SK-N-SH (cell line): ENCODE data around the gene TMEM212. TPM values are rescaled to one million over a fixed set of nuclear protein-coding genes. Genes with fewer than 3 reads are reported as not detected.
A peak's percentile ranks its signal among the peaks of the same experiment; 100 is the strongest.

ENCODE experiments used
- CTCF ChIA-PET: fragments of 300-600, 350-600 bp; formaldehyde crosslinking; extraction: SDS; loops from one replicate; lab custom pipeline; 2021; lab: Yijun Ruan, JAX
- POLR2A ChIA-PET: fragments of 350-600 bp; sonication (Branson Sonifier 250); formaldehyde crosslinking; extraction: SDS; loops from one replicate; lab custom pipeline; 2020; ENCODE audit warnings: antibody characterized with exemption, inconsistent platforms; lab: Yijun Ruan, JAX
- DNase-seq: peaks from one replicate; pipeline ENCODE4 v3.0.0; 2012
- H2AFZ ChIP-seq: fragments of 200-600 bp; sonication (generic); 2 replicates; pipeline ENCODE4 v1.8.1; 2016; ENCODE audit warnings: antibody characterized with exemption, mild to moderate bottlenecking, low read depth
- H3F3A ChIP-seq: fragments of 200-600 bp; sonication (generic); replicated peaks from 2 replicates; pipeline ENCODE3; 2016; ENCODE audit warnings: antibody characterized with exemption, mild to moderate bottlenecking; ENCODE audit not compliant: insufficient read depth
- H3K27ac ChIP-seq, 2 experiments: fragments of 200-500 bp in 1 of 2; fragments of 200-600 bp in 1 of 2; sonication (Bioruptor generic) in 1 of 2; sonication (generic), shearing (Covaris generic) in 1 of 2; 2 replicates each; pipeline versions ENCODE4 v1.5.1 to v1.6.1; 2014 to 2016; ENCODE audit warnings: low read depth in 2 of 2, inconsistent platforms in 1 of 2, low read length in 1 of 2, mild to moderate bottlenecking in 1 of 2, mixed read lengths in 1 of 2
- H3K27me3 ChIP-seq: fragments of 200-600 bp; sonication (generic), shearing (Covaris generic); 2 replicates; pipeline ENCODE4 v1.6.1; 2016; ENCODE audit warnings: mixed run types; ENCODE audit not compliant: insufficient read depth
- H3K36me3 ChIP-seq, 2 experiments: fragments of 200-500 bp in 1 of 2; fragments of 200-600 bp in 1 of 2; sonication (Bioruptor generic) in 1 of 2; sonication (generic) in 1 of 2; replicated peaks in 1 of 2; 2 replicates each; pipeline versions ENCODE3 to v1.5.1; 2014 to 2016; ENCODE audit warnings: low read length in 1 of 2, mild to moderate bottlenecking in 1 of 2; ENCODE audit not compliant: insufficient read depth in 2 of 2, control insufficient read depth in 1 of 2
- H3K4me1 ChIP-seq, 2 experiments: fragments of 200-500 bp in 1 of 2; fragments of 200-600 bp in 1 of 2; sonication (Bioruptor generic) in 1 of 2; sonication (generic), shearing (Covaris generic) in 1 of 2; 2 replicates each; pipeline versions ENCODE4 v1.5.1 to v1.6.1; 2014 to 2016; ENCODE audit warnings: low read depth in 1 of 2, low read length in 1 of 2, mixed run types in 1 of 2; ENCODE audit not compliant: insufficient read depth in 2 of 2, control insufficient read depth in 1 of 2
- H3K4me2 ChIP-seq: fragments of 200-600 bp; sonication (generic), shearing (Covaris generic); 2 replicates; pipeline ENCODE4 v1.6.1; 2017; ENCODE audit warnings: mixed run types
- H3K4me3 ChIP-seq, 2 experiments: fragments of 200-500 bp in 1 of 2; fragments of 200-600 bp in 1 of 2; sonication (Bioruptor generic) in 1 of 2; sonication (generic), shearing (Covaris generic) in 1 of 2; 2 replicates each; pipeline versions ENCODE4 v1.5.1 to v1.8.1; 2014 to 2016; ENCODE audit warnings: low read depth in 2 of 2, inconsistent platforms in 1 of 2, low read length in 1 of 2, mild to moderate bottlenecking in 1 of 2, mixed read lengths in 1 of 2, moderate library complexity in 1 of 2
- H3K79me2 ChIP-seq: fragments of 200-600 bp; sonication (generic); 2 replicates; pipeline ENCODE4 v1.8.1; 2017; ENCODE audit warnings: mild to moderate bottlenecking; ENCODE audit not compliant: insufficient read depth
- H3K9ac ChIP-seq: fragments of 200-600 bp; sonication (generic); 2 replicates; pipeline ENCODE4 v1.6.1; 2017; ENCODE audit warnings: mixed run types
- H3K9me2 ChIP-seq: fragments of 200-600 bp; sonication (generic); 2 replicates; pipeline ENCODE4 v1.6.1; 2017; ENCODE audit warnings: mixed run types
- H3K9me3 ChIP-seq: fragments of 200-600 bp; sonication (generic); 2 replicates; pipeline ENCODE4 v1.6.1; 2017; ENCODE audit warnings: mixed run types, mild to moderate bottlenecking, moderate library complexity
- H4K20me1 ChIP-seq: fragments of 200-600 bp; sonication (generic); 2 replicates; pipeline ENCODE4 v1.6.1; 2017; ENCODE audit warnings: mild to moderate bottlenecking, mixed run types; ENCODE audit not compliant: insufficient read depth
- EP300 ChIP-seq, 2 experiments: IDR thresholded peaks; 2 replicates each; pipeline versions ENCODE4 v1.4.0 to v1.6.1; 2012; ENCODE audit warnings: borderline replicate concordance in 1 of 2, low read depth in 1 of 2, low read length in 1 of 2
- FOSL2 ChIP-seq: IDR thresholded peaks from 2 replicates; pipeline ENCODE4 v1.4.0; 2012; ENCODE audit warnings: low read depth, mild to moderate bottlenecking, moderate library complexity, borderline replicate concordance
- FOXJ3 ChIP-seq: sonication (generic); formaldehyde crosslinking; IDR thresholded peaks from 2 replicates; pipeline ENCODE4 v1.5.1; 2020; ENCODE audit warnings: mild to moderate bottlenecking, missing genetic modification reagents
- FOXM1 ChIP-seq: IDR thresholded peaks from 2 replicates; pipeline ENCODE4 v1.4.0; 2012; ENCODE audit warnings: low read depth, mild to moderate bottlenecking
- JUND ChIP-seq: IDR thresholded peaks from 2 replicates; pipeline ENCODE4 v1.4.0; 2012
- MEF2A ChIP-seq: IDR thresholded peaks from 2 replicates; pipeline ENCODE4 v1.4.0; 2012; ENCODE audit warnings: low read depth, borderline replicate concordance
- NRF1 ChIP-seq: IDR thresholded peaks from 2 replicates; pipeline ENCODE4 v1.6.1; 2012; ENCODE audit warnings: low read depth, mild to moderate bottlenecking, low read length
- PBX3 ChIP-seq: IDR thresholded peaks from 2 replicates; pipeline ENCODE4; 2012
- RAD21 ChIP-seq: IDR thresholded peaks from 2 replicates; pipeline ENCODE4 v1.6.1; 2012; ENCODE audit warnings: mild to moderate bottlenecking, low read length
- TCF12 ChIP-seq: IDR thresholded peaks from 2 replicates; pipeline ENCODE4 v1.4.0; 2012
- WGBS: methylation state at CpG from one replicate; pipeline ENCODE4 v1.1.6; 2017; ENCODE audit warnings: low lambda C conversion rate; 5-methylcytosine and 5-hydroxymethylcytosine counted together
- polyA plus RNA-seq, 3 experiments: library from polyadenylated mRNA; depleted of rRNA; stranded (reverse); fragments of >200 nt; gene quantifications; 2 replicates each; pipeline ENCODE4 v1.2.3, GENCODE V29; 2012

The TMEM212 gene
- polyA plus RNA-seq, 1 of the 3 experiments (the other 2 are of a cell fraction), result not detected

GRCh38 chr3:171797265-171797679, 45.9 kb upstream of the TMEM212 start:
- H3K9me2 ChIP-seq, result no peaks in the 10 kb centered on the region
- no peak overlapping the region; the same call in 1 of the 2 replicates for H3K9ac ChIP-seq
- no peaks in the 10 kb centered on the region for H4K20me1 ChIP-seq
- TF ChIP-seq TCF12 (no peak), FOXJ3 (CRISPR knock-in tag) (no peak), FOXM1 (no peak), EP300 (IDR thresholded peaks at IDR 0.05; ENCODE audit: borderline replicate concordance in 1 of 2, low read depth in 1 of 2, low read length in 1 of 2) (no peak)
- POLR2A ChIA-PET, result interaction anchor here (0.7 kb wide), 1 partner anchor 11 kb away, joined by 3 read pairs; no protein-coding TSS in a partner anchor
- H3K27ac ChIP-seq, result no peak overlapping the region
- no peaks in the 10 kb centered on the region for H3K79me2 ChIP-seq
- no peaks in the 10 kb centered on the region for H3F3A ChIP-seq
- no peak for DNase-seq
- no peak overlapping the region for H2AFZ ChIP-seq
- H3K9me3 ChIP-seq, result no peaks in the 10 kb centered on the region
- H3K4me1 ChIP-seq, result peaks cover 0 to 10% of the 10 kb centered on the region in 2 experiments; a peak in 1 of 4 replicates
- no peaks in the 10 kb centered on the region for H3K36me3 ChIP-seq
- H3K4me3 ChIP-seq, result no peak overlapping the region
- no peak overlapping the region for H3K4me2 ChIP-seq
- CTCF ChIA-PET, result interaction anchor here (0.8 kb wide), 1 partner anchor 836 kb away, joined by 3 read pairs; no protein-coding TSS in a partner anchor
- H3K27me3 ChIP-seq, result no peaks in the 10 kb centered on the region
- WGBS, result 100% methylated on average over 1 of the region's 1 CpG

DNA sequence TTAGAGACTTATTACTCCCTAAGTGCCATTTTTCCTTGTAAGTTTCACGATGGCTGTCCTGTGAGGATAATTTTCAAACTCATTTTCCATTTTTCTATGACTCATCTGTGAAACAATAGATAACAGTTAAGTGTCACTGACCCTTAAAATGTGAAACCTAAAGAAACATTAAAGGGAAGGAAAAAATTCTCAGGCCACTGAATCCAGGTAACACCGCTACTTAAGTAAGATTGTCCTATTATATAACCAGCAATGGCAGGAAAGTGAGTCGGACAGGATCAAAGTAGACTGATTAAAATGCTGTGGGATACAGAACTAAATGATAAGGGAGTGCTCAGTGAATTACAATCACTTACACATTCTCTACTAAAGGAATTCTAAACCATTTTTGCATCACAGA, 45.3 kb upstream of the TMEM212 start:
- no peak overlapping the region for H3K4me2 ChIP-seq

GRCh38 chr3:171799501-171799900, 43.6 kb upstream of the TMEM212 start:
- Histone ChIP-seq H3K27ac (no peak overlapping the region; a peak in 1 of 4 replicates), H3K4me1 (peaks cover 0 to 12% of the 10 kb centered on the region in 2 experiments; a peak in 1 of 4 replicates), H3K4me2 (no peak overlapping the region), H3K9ac (no peak overlapping the region), H3K36me3 (no peaks in the 10 kb centered on the region), H3K4me3 (no peak overlapping the region), H3F3A (peaks cover 7% of the 10 kb centered on the region), H2AFZ (no peak overlapping the region), H4K20me1 (no peaks in the 10 kb centered on the region), H3K27me3 (no peaks in the 10 kb centered on the region), H3K9me3 (no peaks in the 10 kb centered on the region), H3K9me2 (no peaks in the 10 kb centered on the region), H3K79me2 (peaks cover 11% of the 10 kb centered on the region; the same call in 1 of the 2 replicates)
- TF ChIP-seq JUND, result 0 out of 2 replicates have a peak, but pooled peaks have one; percentile 33
- peak; percentile 22; the same call in 1 of the 2 replicates for TF ChIP-seq PBX3
- TF ChIP-seq MEF2A, result no peak
- ChIA-PET POLR2A (no interaction called here), CTCF (no interaction called here)
- no peak for DNase-seq
- 70% methylated on average over 1 of the region's 1 CpG for WGBS

More for the DNA sequence above, 45.3 kb upstream of the TMEM212 start:
- H2AFZ ChIP-seq, result no peak overlapping the region
- no peaks in the 10 kb centered on the region for H3K27me3 ChIP-seq
- ChIA-PET POLR2A (interaction anchor here (0.7 kb wide), 1 partner anchor 11 kb away, joined by 3 read pairs; no protein-coding TSS in a partner anchor), CTCF (no interaction called here)
- H3K9ac ChIP-seq, result no peak overlapping the region; the same call in 1 of the 2 replicates
- no peaks in the 10 kb centered on the region for H3F3A ChIP-seq
- H3K79me2 ChIP-seq, result no peaks in the 10 kb centered on the region
- no peaks in the 10 kb centered on the region for H3K36me3 ChIP-seq
- H4K20me1 ChIP-seq, result no peaks in the 10 kb centered on the region
- 82% methylated on average over 3 of the region's 3 CpGs for WGBS
- peak; percentile 23; the same call in 1 of the 2 replicates for TF ChIP-seq FOSL2
- TF ChIP-seq JUND, result peak; percentile 15; the same call in 1 of the 2 replicates
- TF ChIP-seq NRF1, result no peak
- TF ChIP-seq RAD21, result no peak
- no peak overlapping the region for H3K4me3 ChIP-seq
- no peak overlapping the region for H3K27ac ChIP-seq
- H3K4me1 ChIP-seq, result peaks cover 0 to 9% of the 10 kb centered on the region in 2 experiments; a peak in 1 of 4 replicates
- DNase-seq, result no peak
- no peaks in the 10 kb centered on the region for H3K9me3 ChIP-seq
- no peaks in the 10 kb centered on the region for H3K9me2 ChIP-seq
